Lower lobe of right lung (tissue), 2 donors: ENCODE results near the gene PGRMC2. TPM values are rescaled to one million over a fixed set of nuclear protein-coding genes. Genes with fewer than 3 reads are reported as not detected.

Experiments
- ATAC-seq, 2 donors: fragments of 200-7000 bp; cut with Tn5 transposase; one replicate each; pipeline ENCODE4 v1.9.1; 2020 to 2022; ENCODE audit warnings: mild to moderate bottlenecking in 2 of 2, moderate library complexity in 2 of 2
- DNase-seq: peaks from one replicate; pipeline ENCODE4 v3.0.0-alpha.2; 2020
- H3K27ac ChIP-seq: fragments of 200-600 bp; one replicate; pipeline ENCODE4 v1.8.0; 2022
- H3K27me3 ChIP-seq: fragments of 200-600 bp; one replicate; pipeline ENCODE4 v1.8.0; 2022; ENCODE audit warnings: low read depth
- H3K36me3 ChIP-seq: fragments of 200-600 bp; one replicate; pipeline ENCODE4 v1.8.0; 2022; ENCODE audit warnings: mild to moderate bottlenecking
- H3K4me1 ChIP-seq: fragments of 200-600 bp; one replicate; pipeline ENCODE4 v1.8.0; 2022
- H3K4me3 ChIP-seq: fragments of 200-600 bp; one replicate; pipeline ENCODE4 v1.8.0; 2022; ENCODE audit warnings: mild to moderate bottlenecking
- H3K9me3 ChIP-seq: fragments of 200-600 bp; one replicate; pipeline ENCODE4 v1.8.0; 2022
- CTCF ChIP-seq: fragments of 200-600 bp; IDR thresholded peaks from one replicate; pipeline ENCODE4 v1.8.0; 2022; ENCODE audit warnings: antibody characterized with exemption, mild to moderate bottlenecking
- intact Hi-C: fragments of 100-400 bp; cut with DNase I; formaldehyde crosslinking; loops from one replicate; pipeline ENCODE4 v1.11.0; 2022
- long read RNA-seq: library from polyadenylated mRNA; unstranded; transcript quantifications from one replicate; pipeline ENCODE4 v2.0.0, GENCODE V29; 2021
- total RNA-seq: library from RNA; stranded (reverse); fragmentation: NEBNext Ultra II Directional; extraction: Animal tissue kit (Norgen Biotek cat#: 25700); gene quantifications from one replicate; pipeline ENCODE4 v1.2.1, GENCODE V29; 2021
- donor health status: DM: no; HTN: yes; CAD: no; lungs with severe emphysema.

The PGRMC2 gene
- 55.5 TPM for total RNA-seq
- long read RNA-seq, transcript PGRMC2-208 (3 exons, 3,783 nt): major isoform, 50 of 51 reads
- long read RNA-seq, partial matches to known transcripts: 0 of 51 reads
- long read RNA-seq, other reads (novel, unspliced or antisense): 1 of 51 reads

GRCh38 chr4:128287141-128287870, at the start of gene PGRMC2:
Gene PGRMC2, minus strand, starts transcription at chr4:128287813. Its CDS starts 23 bp downstream, at chr4:128287790.
- Histone ChIP-seq H3K36me3 (no peaks in the 10 kb centered on the region), H3K4me1 (peaks cover 26% of the 10 kb centered on the region), H3K27ac (peak within 1 kb of the TSS; percentile 94), H3K9me3 (no peaks in the 10 kb centered on the region), H3K27me3 (no peaks in the 10 kb centered on the region), H3K4me3 (peak within 1 kb of the TSS; percentile 81)
- no peak for TF ChIP-seq CTCF
- ATAC-seq: peak; percentile 0 to 3
- no peak for DNase-seq
- intact Hi-C loops: no loop called here

- H3K4me3 ChIP-seq: no peak overlapping the region
- DNase-seq: no peak
- no peaks in the 10 kb centered on the region for H3K4me1 ChIP-seq
Measured at GRCh38 chr4:128335541-128335940, 47.9 kb upstream of the PGRMC2 start.

GRCh38 chr4:128334256-128334655, 46.6 kb upstream of the PGRMC2 start:
- no peak for TF ChIP-seq CTCF
- H3K27ac ChIP-seq: no peak overlapping the region
- no peaks in the 10 kb centered on the region for H3K27me3 ChIP-seq
- DNase-seq: no peak
- intact Hi-C loops: no loop called here
- no peak overlapping the region for H3K4me3 ChIP-seq
- H3K9me3 ChIP-seq: no peaks in the 10 kb centered on the region
- no peaks in the 10 kb centered on the region for H3K4me1 ChIP-seq
- no peak for ATAC-seq
- H3K36me3 ChIP-seq: no peaks in the 10 kb centered on the region

More at GRCh38 chr4:128335541-128335940, 47.9 kb upstream of the PGRMC2 start:
- Histone ChIP-seq H3K27ac (no peak overlapping the region), H3K27me3 (no peaks in the 10 kb centered on the region), H3K36me3 (no peaks in the 10 kb centered on the region), H3K9me3 (no peaks in the 10 kb centered on the region)
- intact Hi-C loops: no loop called here
- no peak for TF ChIP-seq CTCF
- no peak for ATAC-seq

- no peak for TF ChIP-seq CTCF
- H3K9me3 ChIP-seq: no peaks in the 10 kb centered on the region
- peak in 1 of 2 donors; percentile 53 for ATAC-seq
- H3K4me1 ChIP-seq: no peaks in the 10 kb centered on the region
- intact Hi-C loops: no loop called here
- H3K36me3 ChIP-seq: no peaks in the 10 kb centered on the region
- no peak overlapping the region for H3K4me3 ChIP-seq
- DNase-seq: no peak
- H3K27me3 ChIP-seq: no peaks in the 10 kb centered on the region
- no peak overlapping the region for H3K27ac ChIP-seq
Measured at GRCh38 chr4:128333309-128334018, 45.9 kb upstream of the PGRMC2 start.

- Histone ChIP-seq H3K4me3 (no peak overlapping the region), H3K36me3 (no peaks in the 10 kb centered on the region), H3K27me3 (no peaks in the 10 kb centered on the region), H3K4me1 (no peaks in the 10 kb centered on the region), H3K27ac (no peak overlapping the region), H3K9me3 (no peaks in the 10 kb centered on the region)
- DNase-seq (no peak), ATAC-seq (no peak)
- intact Hi-C loops: no loop called here
- no peak for TF ChIP-seq CTCF
Measured at GRCh38 chr4:128332081-128332480, 44.5 kb upstream of the PGRMC2 start.
